ENCODE measurements around the gene DNAJC5G. TPM values are rescaled to one million over a fixed set of nuclear protein-coding genes. Genes with fewer than 3 reads are reported as not detected.

The DNAJC5G gene
- total and polyA plus RNA-seq, 3 donors from 2014 or later: 37.4 to 65.0 (median 57.9) TPM

- Histone ChIP-seq H3K36me3 (ENCODE audit: low read depth, missing control alignments) (no peaks in the 10 kb centered on the region), H3K4me3 (no peak overlapping the region), H3K4me1 (peaks cover 14% of the 10 kb centered on the region), H3K27ac (peak overlapping the region; percentile 50 to 64), H3K27me3 (no peaks in the 10 kb centered on the region), H3K9me3 (no peaks in the 10 kb centered on the region)
- intact Hi-C loops (cut with DNase I; ENCODE audit: low total_unique reads): no loop called here
- no peak for TF ChIP-seq CTCF (IDR thresholded peaks at IDR 0.05)
- TF ChIP-seq POLR2A (IDR thresholded peaks at IDR 0.05): no peak
- DNase-seq: peak; percentile 58
- 57 to 62% methylated on average over 4 of the region's 4 CpGs for WGBS, 2 donors
Observed at GRCh38 chr2:27245626-27246025, 29.6 kb upstream of the DNAJC5G start.

GRCh38 chr2:27247893-27248292, 27.3 kb upstream of the DNAJC5G start:
- H3K9me3 ChIP-seq: no peaks in the 10 kb centered on the region
- TF ChIP-seq POLR2A (IDR thresholded peaks at IDR 0.05) (no peak), CTCF (IDR thresholded peaks at IDR 0.05) (no peak)
- no peak overlapping the region for H3K4me3 ChIP-seq
- WGBS, 2 donors: 96 to 98% methylated on average over 4 of the region's 4 CpGs
- H3K4me1 ChIP-seq: peaks cover 18% of the 10 kb centered on the region
- intact Hi-C loops (cut with DNase I; ENCODE audit: low total_unique reads): no loop called here
- DNase-seq: no peak
- no peaks in the 10 kb centered on the region for H3K27me3 ChIP-seq
- no peaks in the 10 kb centered on the region for H3K36me3 ChIP-seq (ENCODE audit: low read depth, missing control alignments)
- no peak overlapping the region for H3K27ac ChIP-seq

- Histone ChIP-seq H3K4me1 (peaks cover 18% of the 10 kb centered on the region), H3K9me3 (no peaks in the 10 kb centered on the region), H3K27me3 (no peaks in the 10 kb centered on the region), H3K4me3 (no peak overlapping the region), H3K36me3 (ENCODE audit: low read depth, missing control alignments) (no peaks in the 10 kb centered on the region), H3K27ac (peak overlapping the region in 1 of 2 donors; percentile 36)
- 41 to 50% methylated on average over 11 to 12 of the region's 12 CpGs for WGBS, 2 donors
- no peak for DNase-seq
- TF ChIP-seq CTCF (IDR thresholded peaks at IDR 0.05): no peak
- TF ChIP-seq POLR2A (IDR thresholded peaks at IDR 0.05): no peak
- intact Hi-C loops (cut with DNase I; ENCODE audit: low total_unique reads): no loop called here
Observed at GRCh38 chr2:27249159-27249890, 25.9 kb upstream of the DNAJC5G start.

GRCh38 chr2:27249891-27250651, 25.2 kb upstream of the DNAJC5G start:
- peak; percentile 68 for DNase-seq
- intact Hi-C loops (cut with DNase I; ENCODE audit: low total_unique reads): no loop called here
- Histone ChIP-seq H3K9me3 (no peaks in the 10 kb centered on the region), H3K36me3 (ENCODE audit: low read depth, missing control alignments) (no peaks in the 10 kb centered on the region), H3K27me3 (no peaks in the 10 kb centered on the region), H3K4me3 (no peak overlapping the region), H3K27ac (peak overlapping the region; percentile 34 to 36), H3K4me1 (peaks cover 22% of the 10 kb centered on the region)
- TF ChIP-seq CTCF (IDR thresholded peaks at IDR 0.05) (peak; percentile 33 to 73 (median 45)), POLR2A (IDR thresholded peaks at IDR 0.05) (no peak)
- WGBS, 2 donors: 35 to 42% methylated on average over 9 to 22 of the region's 22 CpGs
